Esophagus muscularis mucosa (tissue), 4 donors: Measurements from ENCODE around the gene DAAM2. TPM values are rescaled to one million over a fixed set of nuclear protein-coding genes. Genes with fewer than 3 reads are reported as not detected.

Source experiments
- DNase-seq: peaks from one replicate; pipeline ENCODE4 v3.0.0-alpha.2; 2017; ENCODE audit errors: extremely low spot score
- H3K27ac ChIP-seq, 4 donors: fragments of 200-600 bp; sonication (generic); replicated peaks in 1 of 4; 1 replicate in 3 of 4; 2 replicates in 1 of 4; pipeline ENCODE4 v1.5.1; 2016 to 2019; ENCODE audit warnings: mild to moderate bottlenecking in 1 of 4
- H3K27me3 ChIP-seq, 4 donors: fragments of 200-600 bp; sonication (generic); one replicate each; pipeline versions ENCODE4 v1.5.1 to v1.6.0; 2016 to 2019
- H3K36me3 ChIP-seq, 4 donors: fragments of 200-600 bp; sonication (generic); one replicate each; pipeline ENCODE4 v1.5.1; 2016 to 2019
- H3K4me1 ChIP-seq, 4 donors: fragments of 200-600 bp; sonication (generic); one replicate each; pipeline ENCODE4 v1.5.1; 2016 to 2019
- H3K4me3 ChIP-seq, 4 donors: fragments of 200-600 bp; sonication (generic); 1 replicate in 2 of 4; 2 replicates in 2 of 4; pipeline ENCODE4 v1.5.1; 2016 to 2019; ENCODE audit warnings: mild to moderate bottlenecking in 4 of 4, moderate library complexity in 1 of 4
- H3K9me3 ChIP-seq, 4 donors: fragments of 200-600 bp; sonication (generic); 1 replicate in 3 of 4; 2 replicates in 1 of 4; pipeline ENCODE4 v1.5.1; 2016 to 2019
- CTCF ChIP-seq, 3 experiments: fragments of 200-600 bp in 2 of 3; fragments of 450-650 bp in 1 of 3; sonication (generic) in 2 of 3; IDR thresholded peaks; one replicate each; pipeline ENCODE4 v1.5.1; 2017 to 2019; ENCODE audit warnings: antibody characterized with exemption in 3 of 3, mild to moderate bottlenecking in 2 of 3, moderate library complexity in 1 of 3
- EP300 ChIP-seq: sonication (generic); formaldehyde crosslinking; IDR thresholded peaks from one replicate; pipeline ENCODE4 v1.6.1; 2017; ENCODE audit warnings: antibody characterized with exemption
- POLR2A ChIP-seq: fragments of 450-650 bp; IDR thresholded peaks from one replicate; pipeline ENCODE4 v1.6.1; 2017; ENCODE audit warnings: antibody characterized with exemption, moderate library complexity, mild to moderate bottlenecking, low read depth
- POLR2AphosphoS5 ChIP-seq, 2 donors: sonication (generic); formaldehyde crosslinking; IDR thresholded peaks; one replicate each; pipeline ENCODE4 v1.6.1; 2017; ENCODE audit warnings: antibody characterized with exemption in 2 of 2
- WGBS: methylation state at CpG from one replicate; pipeline ENCODE4 v1.1.5; 2018; 5-methylcytosine and 5-hydroxymethylcytosine counted together
- intact Hi-C: fragments of 100-400 bp; cut with DNase I; formaldehyde crosslinking; loops from one replicate; pipeline ENCODE4 v1.15.1; 2023
- total RNA-seq, 4 donors: library from RNA; depleted of rRNA; stranded (reverse); fragments of >200 nt; gene quantifications; one replicate each; pipeline versions ENCODE4 v1.1.0 to v1.2.1, GENCODE V29; 2016

DAAM2 gene
- total RNA-seq, 4 donors from 2014 or later, result 221 to 446 (median 392) TPM

- Histone ChIP-seq H3K27me3 (no peaks in the 10 kb centered on the region), H3K4me1 (peaks cover 0 to 4% (median 0%) of the 10 kb centered on the region in 4 donors), H3K27ac (no peak overlapping the region), H3K36me3 (peaks cover 39 to 94% (median 86%) of the 10 kb centered on the region in 4 donors), H3K9me3 (no peaks in the 10 kb centered on the region), H3K4me3 (no peak overlapping the region)
- no peak for DNase-seq
- TF ChIP-seq POLR2A, result no peak
- no peak for TF ChIP-seq POLR2AphosphoS5 (IDR thresholded peaks at IDR 0.05)
- no peak for TF ChIP-seq EP300
- TF ChIP-seq CTCF (IDR thresholded peaks at IDR 0.05), result no peak
- whole genome bisulfite sequencing, result 86% methylated on average over 9 of the region's 12 CpGs
- intact Hi-C loops, result no loop called here
Measured at GRCh38 chr6:39913391-39913916, 121.3 kb downstream of the DAAM2 start.

- TF ChIP-seq EP300 (no peak), POLR2AphosphoS5 (IDR thresholded peaks at IDR 0.05) (no peak), CTCF (IDR thresholded peaks at IDR 0.05) (no peak), POLR2A (no peak)
- intact Hi-C loops, result no loop called here
- Histone ChIP-seq H3K27me3 (no peaks in the 10 kb centered on the region), H3K4me3 (no peak overlapping the region), H3K9me3 (no peaks in the 10 kb centered on the region), H3K27ac (no peak overlapping the region), H3K4me1 (peaks cover 0 to 4% (median 0%) of the 10 kb centered on the region in 4 donors), H3K36me3 (peaks cover 39 to 96% (median 85%) of the 10 kb centered on the region in 4 donors)
- 95% methylated on average over 3 of the region's 3 CpGs for WGBS
- no peak for DNase-seq
Measured at GRCh38 chr6:39914239-39914638, 122.1 kb downstream of the DAAM2 start.

GRCh38 chr6:39915866-39916265 is 123.7 kb downstream of the DAAM2 start:
- no peak for TF ChIP-seq CTCF (IDR thresholded peaks at IDR 0.05)
- no peak for TF ChIP-seq EP300
- TF ChIP-seq POLR2A, result no peak
- H3K4me1 ChIP-seq, result peaks cover 0 to 4% (median 0%) of the 10 kb centered on the region in 4 donors
- no peaks in the 10 kb centered on the region for H3K9me3 ChIP-seq
- 94% methylated on average over 3 of the region's 5 CpGs for WGBS
- no peaks in the 10 kb centered on the region for H3K27me3 ChIP-seq
- intact Hi-C loops, result no loop called here
- no peak for DNase-seq
- H3K36me3 ChIP-seq, result peaks cover 47 to 88% (median 78%) of the 10 kb centered on the region in 4 donors
- H3K4me3 ChIP-seq, result no peak overlapping the region
- H3K27ac ChIP-seq, result no peak overlapping the region

GRCh38 chr6:39917329-39917728 is 125.2 kb downstream of the DAAM2 start:
- H3K27ac ChIP-seq, result no peak overlapping the region
- peaks cover 48 to 88% (median 79%) of the 10 kb centered on the region in 4 donors for H3K36me3 ChIP-seq

More at GRCh38 chr6:39917329-39917728, 125.2 kb downstream of the DAAM2 start:
- Histone ChIP-seq H3K9me3 (no peaks in the 10 kb centered on the region), H3K27me3 (no peaks in the 10 kb centered on the region), H3K4me3 (no peak overlapping the region), H3K4me1 (peaks cover 0 to 4% (median 0%) of the 10 kb centered on the region in 4 donors)
- TF ChIP-seq POLR2AphosphoS5 (IDR thresholded peaks at IDR 0.05), result no peak
- no peak for TF ChIP-seq CTCF (IDR thresholded peaks at IDR 0.05)
- no peak for TF ChIP-seq EP300
- TF ChIP-seq POLR2A, result no peak
- 91% methylated on average over 4 of the region's 4 CpGs for WGBS
- intact Hi-C loops, result no loop called here
- DNase-seq, result no peak
